GM19468 (cell line): Measurements from ENCODE around the gene KCNJ6.

ENCODE experiments used
- ATAC-seq: cut with Tn5 transposase; IDR thresholded peaks from one replicate; pipeline ENCODE4 v1.9.1; 2021; ENCODE audit warnings: mild to moderate bottlenecking, moderate library complexity, moderate number of reproducible peaks; ENCODE audit not compliant: unreplicated experiment; ENCODE audit errors: extremely low read depth

Gene KCNJ6

GRCh38 chr21:37907076-37907475, 9.2 kb downstream of the KCNJ6 start:
- ATAC-seq: no peak

DNA sequence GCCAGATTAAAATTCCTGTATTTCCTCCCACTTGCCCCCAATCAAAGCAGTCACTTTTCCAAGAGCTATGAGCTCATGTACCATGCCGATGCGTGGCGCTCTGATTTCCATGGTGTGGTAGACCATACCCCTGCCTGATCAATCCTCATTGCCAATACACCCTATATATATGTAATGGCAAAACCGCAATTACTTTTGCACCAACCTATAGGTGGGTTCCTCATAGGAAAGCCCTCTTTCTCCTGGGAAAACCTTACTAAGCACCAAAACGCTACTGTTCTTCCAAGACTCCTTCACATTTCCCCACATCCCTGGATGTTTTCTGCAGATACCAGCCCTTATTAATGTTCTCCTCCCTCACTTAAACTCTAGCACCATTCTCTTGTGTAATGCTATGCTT, 11.0 kb downstream of the KCNJ6 start:
- no peak for ATAC-seq

GRCh38 chr21:37904856-37905255, 11.4 kb downstream of the KCNJ6 start:
- ATAC-seq: no peak

- no peak for ATAC-seq
These were observed 12.9 kb downstream of the KCNJ6 start for GRCh38 chr21:37903396-37903795.

- ATAC-seq: no peak
These were observed 17.1 kb downstream of the KCNJ6 start for GRCh38 chr21:37899146-37899545.

DNA sequence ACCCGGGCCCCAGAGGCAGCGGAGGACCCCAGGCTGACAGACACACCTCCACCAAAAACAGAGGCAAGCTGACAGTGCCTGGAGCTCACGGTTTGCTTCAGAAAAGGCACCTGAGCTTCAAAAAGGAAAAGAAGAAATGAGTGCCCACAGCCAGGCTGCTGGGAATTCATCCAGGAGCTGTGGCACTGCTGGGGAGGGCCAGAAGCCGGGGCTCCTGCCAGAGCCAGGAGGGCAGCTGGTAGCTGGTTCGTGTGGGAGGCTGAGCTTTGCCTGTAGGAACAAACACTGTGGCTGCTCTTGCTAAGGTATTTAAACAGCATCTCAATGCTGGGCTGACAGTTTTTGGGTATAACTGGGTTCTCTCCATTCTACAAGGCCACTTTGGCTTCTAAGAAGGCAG, 19.5 kb downstream of the KCNJ6 start:
- ATAC-seq: no peak

DNA sequence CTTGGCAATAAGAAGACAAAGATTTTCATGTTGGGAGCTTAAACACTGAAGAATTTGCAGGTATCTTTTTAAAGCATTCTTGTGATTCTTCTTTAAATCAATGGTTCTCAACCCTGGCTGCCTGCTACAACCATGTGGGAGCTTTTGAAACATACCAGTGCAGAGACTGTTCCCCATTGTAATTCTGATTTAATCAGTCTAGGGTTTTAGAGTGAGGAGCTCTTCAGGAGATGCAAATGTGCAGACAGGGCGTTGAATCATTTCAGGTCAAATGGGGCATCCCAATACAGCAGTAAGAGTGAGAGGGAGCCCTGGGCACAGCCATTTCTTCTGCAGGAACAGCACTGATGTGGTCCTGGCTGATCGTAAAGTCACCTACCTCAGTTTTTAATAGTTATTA, 24.3 kb downstream of the KCNJ6 start:
- ATAC-seq: no peak

DNA sequence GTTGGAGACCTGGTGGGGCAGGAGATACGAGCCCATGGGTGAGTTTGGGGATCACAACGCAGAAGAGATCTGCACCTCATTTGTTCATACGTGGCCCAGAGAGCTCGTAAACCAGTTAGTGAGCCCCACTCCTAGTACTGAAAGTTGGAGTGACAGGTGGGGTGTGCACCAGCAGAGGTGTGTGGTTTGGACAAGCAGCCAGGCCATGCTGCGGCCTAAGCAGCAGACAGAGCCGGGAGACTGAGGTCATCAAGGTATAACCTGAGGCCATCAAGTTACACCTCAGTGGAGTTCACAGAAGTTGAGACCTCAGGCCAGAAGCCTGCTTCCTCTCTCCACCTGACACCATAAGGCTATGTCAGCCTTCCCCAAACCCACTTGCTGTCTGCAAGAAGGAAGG, 27.6 kb downstream of the KCNJ6 start:
- no peak for ATAC-seq

GRCh38 chr21:37886726-37887299, 29.4 kb downstream of the KCNJ6 start:
- ATAC-seq: no peak

- ATAC-seq: no peak
These were observed 30.1 kb downstream of the KCNJ6 start for GRCh38 chr21:37886120-37886519.

GRCh38 chr21:37878946-37879660, 37.2 kb downstream of the KCNJ6 start:
- ATAC-seq: no peak

DNA sequence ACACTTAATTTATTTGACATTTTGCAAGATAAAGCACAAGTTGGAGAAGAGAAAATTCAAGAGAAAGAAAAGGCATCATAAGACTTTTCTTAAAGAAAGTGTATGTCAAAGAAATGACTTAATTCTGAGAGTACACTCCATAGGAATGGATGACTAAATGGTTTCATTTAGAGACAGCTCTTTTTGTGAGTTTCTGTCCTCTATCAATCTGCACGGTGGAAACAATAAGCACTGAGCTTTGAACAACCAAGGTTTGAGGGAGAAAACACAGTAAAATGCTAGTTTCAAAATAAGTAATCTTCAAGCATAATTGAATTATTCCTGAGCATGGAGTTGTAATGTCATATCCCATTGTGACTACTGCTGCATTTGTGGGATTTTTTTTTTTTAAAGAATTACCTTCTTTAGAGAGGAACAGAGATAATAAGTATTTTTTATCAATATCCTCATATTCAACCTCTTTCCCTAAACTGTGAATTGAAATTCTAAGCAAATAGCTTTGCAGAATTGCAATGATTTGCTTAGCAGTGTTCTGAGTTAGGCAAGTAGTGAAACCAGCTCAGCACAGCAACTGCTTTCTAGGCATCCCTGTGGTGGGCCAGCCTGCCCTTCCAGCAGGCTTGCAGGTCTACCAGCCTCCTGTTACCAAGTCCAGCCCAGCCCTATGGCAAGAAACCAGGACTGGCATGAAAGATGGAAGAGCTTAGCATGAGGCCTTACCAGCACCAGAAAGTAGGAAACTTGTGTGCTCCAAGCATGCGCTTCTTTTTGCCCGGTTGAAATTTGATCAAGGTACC, 38.2 kb downstream of the KCNJ6 start:
- ATAC-seq: no peak

DNA sequence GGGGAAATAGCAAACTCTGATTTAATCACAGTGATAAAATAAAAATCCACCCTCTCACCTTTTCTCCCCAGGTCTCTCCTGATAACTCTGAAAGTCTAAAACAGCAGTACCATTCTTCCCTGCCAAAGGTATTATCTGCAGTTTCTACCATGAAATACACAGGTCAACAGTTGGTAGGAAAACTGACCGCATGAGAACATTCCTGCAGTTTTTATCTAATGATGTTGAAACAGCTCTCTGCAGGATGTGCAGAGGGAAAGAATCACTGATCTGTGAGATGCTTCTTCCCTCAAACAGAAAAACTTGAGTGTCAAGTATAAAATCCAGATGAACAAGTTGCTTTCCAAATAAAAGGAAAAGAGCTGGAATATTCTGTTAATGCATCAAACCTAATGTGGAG, 39.1 kb downstream of the KCNJ6 start:
- ATAC-seq: no peak

DNA sequence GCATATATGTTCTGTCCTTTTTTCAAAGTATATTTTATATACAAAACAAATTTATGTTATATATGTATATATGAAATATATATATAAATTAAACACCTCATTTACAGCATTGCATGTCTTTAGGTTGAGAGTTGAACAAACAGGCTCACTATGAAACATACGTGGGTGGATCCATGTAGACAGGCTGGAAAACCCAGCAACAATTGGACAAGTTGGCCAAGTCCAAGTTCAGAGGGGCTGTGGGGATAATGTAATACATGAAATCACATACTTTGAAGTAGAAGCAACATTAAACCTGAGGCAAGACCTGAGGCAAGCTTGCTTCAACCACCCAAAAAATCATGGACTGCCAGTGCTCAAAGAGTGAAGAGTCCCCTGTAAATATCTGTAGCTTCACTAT, 39.7 kb downstream of the KCNJ6 start:
- ATAC-seq: no peak

- no peak for ATAC-seq
These were observed 41.1 kb downstream of the KCNJ6 start for GRCh38 chr21:37874904-37875780.

DNA sequence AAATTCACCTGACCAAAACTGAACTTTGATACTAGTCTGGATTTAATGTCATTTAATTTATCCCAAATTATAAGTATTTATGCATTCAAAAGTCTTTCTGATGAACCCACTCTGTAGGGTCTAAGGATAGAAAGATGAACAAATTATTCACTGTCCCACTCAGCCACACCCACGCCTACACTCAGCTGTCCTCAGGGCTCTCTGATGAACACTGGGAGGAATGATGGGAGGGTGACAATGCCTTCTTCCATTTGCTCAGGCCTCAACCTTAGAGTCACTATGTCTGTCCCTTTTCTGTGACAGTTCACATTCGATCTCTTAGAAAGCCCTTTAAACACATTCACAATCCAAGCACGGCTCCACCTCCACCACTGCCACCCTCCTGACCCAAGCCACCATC, 41.8 kb downstream of the KCNJ6 start:
- ATAC-seq: no peak

DNA sequence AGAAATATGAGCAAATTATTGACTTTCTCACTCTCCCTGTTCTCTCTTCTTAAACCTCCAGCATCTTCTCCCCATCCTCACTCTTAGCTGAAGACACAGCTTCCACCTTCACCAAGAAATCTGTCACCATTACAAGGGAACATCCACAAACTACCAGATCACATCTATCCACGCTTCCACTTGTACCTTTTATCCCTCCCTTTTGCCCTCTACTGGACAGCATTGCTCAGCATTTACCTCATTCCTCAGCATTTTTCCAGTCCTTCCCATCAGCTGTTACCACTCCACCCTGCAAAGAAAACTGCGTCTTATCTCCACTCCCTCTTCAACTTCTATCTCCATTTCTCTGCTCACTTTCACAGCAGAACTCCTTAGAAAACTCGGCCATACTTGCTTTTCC, 42.6 kb downstream of the KCNJ6 start:
- no peak for ATAC-seq

DNA sequence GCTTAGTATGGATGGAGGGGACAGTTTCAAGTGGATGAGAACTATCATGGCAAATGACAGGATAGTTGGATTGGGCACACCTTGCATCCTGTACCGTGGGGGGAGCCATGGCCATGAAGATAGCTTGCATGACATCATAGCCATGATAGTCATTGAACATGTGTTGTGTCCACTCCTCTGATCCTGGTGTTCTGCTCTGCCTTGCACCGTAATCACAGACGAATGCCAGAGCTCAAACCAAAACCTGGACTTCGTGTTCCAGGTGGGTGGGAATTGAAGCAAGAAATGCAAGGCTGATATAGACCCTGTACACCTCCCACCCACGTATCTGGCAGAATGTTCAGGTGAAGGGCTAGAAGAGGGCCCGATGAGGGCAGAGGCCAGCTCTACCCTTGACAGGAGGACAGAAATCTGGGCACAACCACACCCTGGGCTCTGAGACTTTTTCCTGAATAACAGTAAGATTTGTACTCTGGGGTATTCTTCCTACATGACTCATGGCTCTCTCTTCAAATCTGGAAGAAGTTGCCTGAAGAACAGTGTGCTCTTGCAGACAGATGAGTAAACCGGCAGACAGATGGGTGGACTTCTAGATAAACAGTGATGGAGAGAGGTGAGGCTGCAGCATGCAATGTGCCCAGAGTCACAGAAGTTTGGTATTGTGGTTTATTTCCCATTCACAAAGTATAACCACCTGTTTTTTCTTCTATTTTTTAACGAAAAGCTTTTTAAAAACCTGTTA, 45.0 kb downstream of the KCNJ6 start:
- ATAC-seq: no peak

GRCh38 chr21:37870221-37870620, 46.0 kb downstream of the KCNJ6 start:
- no peak for ATAC-seq

- ATAC-seq: no peak
These were observed 46.6 kb downstream of the KCNJ6 start for GRCh38 chr21:37869661-37870060.
